GM23338 (cell line): ENCODE measurements around the gene PDE7B. TPM values are rescaled to one million over a fixed set of nuclear protein-coding genes. Genes with fewer than 3 reads are reported as not detected.

Source experiments
- ATAC-seq: fragments of 200-7000 bp; cut with Tn5 transposase; 3 replicates; pipeline ENCODE4 v1.9.1; 2020
- DNase-seq: peaks from one replicate; pipeline ENCODE4 v3.0.0-alpha.2; 2015; ENCODE audit warnings: low spot score
- H2AFZ ChIP-seq: fragments of 200-600 bp; sonication (generic); 2 replicates; pipeline ENCODE4 v1.8.0; 2016; ENCODE audit warnings: antibody characterized with exemption, mild to moderate bottlenecking, moderate library complexity
- H3F3A ChIP-seq: fragments of 200-600 bp; sonication (generic); replicated peaks from 2 replicates; pipeline ENCODE4 v1.8.0; 2017; ENCODE audit warnings: antibody characterized with exemption, mixed run types, low read depth
- H3K27ac ChIP-seq: fragments of 200-600 bp; sonication (generic); 2 replicates; pipeline ENCODE4 v1.6.1; 2016; ENCODE audit warnings: low read depth
- H3K27me3 ChIP-seq: fragments of 200-600 bp; sonication (generic); 2 replicates; pipeline ENCODE4 v1.8.0; 2016; ENCODE audit warnings: mild to moderate bottlenecking, mixed run types, moderate library complexity; ENCODE audit not compliant: insufficient read depth
- H3K36me3 ChIP-seq: fragments of 200-600 bp; sonication (generic); 2 replicates; pipeline ENCODE4 v1.8.0; 2016; ENCODE audit warnings: mild to moderate bottlenecking; ENCODE audit not compliant: insufficient read depth
- H3K4me1 ChIP-seq: fragments of 200-600 bp; sonication (generic); 2 replicates; pipeline ENCODE4 v1.8.0; 2016; ENCODE audit warnings: mild to moderate bottlenecking, moderate library complexity; ENCODE audit not compliant: insufficient read depth
- H3K4me2 ChIP-seq: fragments of 200-600 bp; sonication (generic); 2 replicates; pipeline ENCODE4 v1.7.1; 2017; ENCODE audit warnings: mixed run types
- H3K4me3 ChIP-seq: fragments of 200-600 bp; sonication (generic); 2 replicates; pipeline ENCODE4 v1.6.1; 2016; ENCODE audit warnings: mixed run types
- H3K79me2 ChIP-seq: fragments of 200-600 bp; sonication (generic); replicated peaks from 2 replicates; pipeline ENCODE4 v1.8.0; 2017; ENCODE audit warnings: mild to moderate bottlenecking; ENCODE audit not compliant: insufficient read depth
- H3K9me2 ChIP-seq: fragments of 200-600 bp; sonication (generic); 2 replicates; pipeline ENCODE4 v1.8.0; 2017; ENCODE audit not compliant: insufficient read depth
- H4K20me1 ChIP-seq: fragments of 200-600 bp; sonication (generic); replicated peaks from 2 replicates; pipeline ENCODE4 v1.8.0; 2017; ENCODE audit warnings: mild to moderate bottlenecking; ENCODE audit not compliant: insufficient read depth
- H3K27ac Mint-ChIP-seq: 2 replicates; pipeline ENCODE4 v1.8.0; 2020; ENCODE audit warnings: inconsistent platforms, mild to moderate bottlenecking, moderate library complexity, mixed read lengths
- H3K27me3 Mint-ChIP-seq: 3 replicates; pipeline ENCODE4 v1.8.0; 2022; ENCODE audit warnings: low read depth, mild to moderate bottlenecking, moderate library complexity, mixed read lengths, inconsistent platforms; ENCODE audit not compliant: insufficient read depth, poor library complexity
- H3K36me3 Mint-ChIP-seq: 3 replicates; pipeline ENCODE4 v1.8.0; 2021; ENCODE audit warnings: low read depth, mild to moderate bottlenecking, inconsistent platforms, moderate library complexity, mixed read lengths
- H3K4me1 Mint-ChIP-seq: 3 replicates; pipeline ENCODE4 v1.8.0; 2020; ENCODE audit warnings: mild to moderate bottlenecking, inconsistent platforms, mixed read lengths
- H3K4me3 Mint-ChIP-seq: 3 replicates; pipeline ENCODE4 v1.8.0; 2021; ENCODE audit warnings: moderate library complexity, mild to moderate bottlenecking, inconsistent platforms, mixed read lengths
- H3K9me3 Mint-ChIP-seq: 3 replicates; pipeline ENCODE4 v1.8.0; 2020; ENCODE audit warnings: moderate library complexity, mild to moderate bottlenecking, inconsistent platforms, mixed read lengths
- CREB1 ChIP-seq: fragments of 250-450 bp; sonication (Bioruptor Pico); IDR thresholded peaks from 2 replicates; pipeline ENCODE4 v1.5.0; 2020; ENCODE audit warnings: low read depth, mild to moderate bottlenecking, moderate library complexity
- CTCF ChIP-seq, 2 experiments: fragments of 200-600 bp in 1 of 2; sonication (generic) in 1 of 2; conservative IDR thresholded peaks; 2 replicates each; pipeline versions ENCODE4 v1.5.1 to v1.6.1; 2016 to 2017; ENCODE audit warnings: antibody characterized with exemption in 2 of 2, low read depth in 2 of 2, mild to moderate bottlenecking in 2 of 2, moderate library complexity in 1 of 2
- EZH2 ChIP-seq: fragments of 200-600 bp; sonication (generic); IDR thresholded peaks from one replicate; pipeline ENCODE4 v1.8.0; 2017; ENCODE audit warnings: antibody characterized with exemption, mild to moderate bottlenecking, low read depth; ENCODE audit not compliant: unreplicated experiment
- EZH2phosphoT487 ChIP-seq: fragments of 200-600 bp; sonication (generic); IDR thresholded peaks from one replicate; pipeline ENCODE4 v1.8.1; 2018; ENCODE audit warnings: antibody characterized with exemption; ENCODE audit not compliant: unreplicated experiment
- NANOG ChIP-seq: IDR thresholded peaks from 2 replicates; pipeline ENCODE4 v1.6.1; 2016; ENCODE audit warnings: antibody characterized with exemption, borderline replicate concordance
- ZNF114 ChIP-seq: fragments of 250-450 bp; sonication (Bioruptor Pico); IDR thresholded peaks from 2 replicates; pipeline ENCODE4 v1.5.0; 2020; ENCODE audit warnings: mild to moderate bottlenecking, moderate library complexity
- ZNF331 ChIP-seq: fragments of 250-450 bp; sonication (Bioruptor Pico); IDR thresholded peaks from 2 replicates; pipeline ENCODE4 v1.5.0; 2020; ENCODE audit warnings: low read depth, mild to moderate bottlenecking, moderate library complexity
- polyA plus RNA-seq: library from polyadenylated mRNA; unstranded; fragments of >200 nt; fragmentation: Nextera tagmentation; extraction: Ambion mirVana; gene quantifications from 2 replicates; pipeline ENCODE4 v1.2.1, GENCODE V29; 2016
- total RNA-seq: library from RNA; depleted of rRNA; stranded (reverse); fragments of >200 nt; shearing (Covaris generic); gene quantifications from 2 replicates; pipeline ENCODE4 v1.2.3, GENCODE V29; 2014
- TF ChIP-seq, protein P1 (sequence below): IDR thresholded peaks from 2 replicates; pipeline ENCODE4 v1.6.1; 2016; ENCODE audit warnings: antibody characterized with exemption
- TF ChIP-seq, protein P2 (sequence below): IDR thresholded peaks from one replicate; pipeline ENCODE4 v1.6.1; 2018; ENCODE audit warnings: antibody characterized with exemption; ENCODE audit not compliant: unreplicated experiment

PDE7B gene
- total and polyA plus RNA-seq, 2 experiments from 2014 or later = 0.07 TPM; not detected in 1

DNA sequence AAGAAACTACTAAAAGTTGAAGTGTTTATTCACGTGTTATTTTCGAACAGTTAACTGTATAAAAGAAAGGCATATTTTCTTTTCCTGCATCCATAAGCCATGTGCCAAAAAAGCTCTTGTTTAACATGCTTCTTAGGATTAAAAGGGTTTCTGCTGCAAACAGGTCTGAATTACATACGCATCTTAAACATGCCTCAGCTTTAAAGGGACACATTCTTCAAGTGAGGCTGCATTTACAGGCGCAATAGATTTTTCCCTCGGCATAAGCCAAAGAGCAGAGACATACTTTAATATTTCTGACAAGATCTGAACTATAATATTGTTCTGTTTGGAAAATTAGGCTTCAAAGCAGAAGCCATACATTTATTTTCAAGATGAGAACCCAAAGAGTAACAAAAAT lies 39.4 kb downstream of the PDE7B start (continued):
- TF ChIP-seq CTCF (conservative IDR thresholded peaks at IDR 0.05; ENCODE audit: low read depth in 2 of 2) (no peak), ZNF331 (CRISPR knock-in tag) (no peak), EZH2 (no peak), CREB1 (CRISPR knock-in tag) (no peak), NANOG (no peak), EZH2phosphoT487 (no peak), ZNF114 (no peak)
- TF ChIP-seq, protein P1, sequence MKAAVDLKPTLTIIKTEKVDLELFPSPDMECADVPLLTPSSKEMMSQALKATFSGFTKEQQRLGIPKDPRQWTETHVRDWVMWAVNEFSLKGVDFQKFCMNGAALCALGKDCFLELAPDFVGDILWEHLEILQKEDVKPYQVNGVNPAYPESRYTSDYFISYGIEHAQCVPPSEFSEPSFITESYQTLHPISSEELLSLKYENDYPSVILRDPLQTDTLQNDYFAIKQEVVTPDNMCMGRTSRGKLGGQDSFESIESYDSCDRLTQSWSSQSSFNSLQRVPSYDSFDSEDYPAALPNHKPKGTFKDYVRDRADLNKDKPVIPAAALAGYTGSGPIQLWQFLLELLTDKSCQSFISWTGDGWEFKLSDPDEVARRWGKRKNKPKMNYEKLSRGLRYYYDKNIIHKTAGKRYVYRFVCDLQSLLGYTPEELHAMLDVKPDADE = no peak
- TF ChIP-seq, protein P2, sequence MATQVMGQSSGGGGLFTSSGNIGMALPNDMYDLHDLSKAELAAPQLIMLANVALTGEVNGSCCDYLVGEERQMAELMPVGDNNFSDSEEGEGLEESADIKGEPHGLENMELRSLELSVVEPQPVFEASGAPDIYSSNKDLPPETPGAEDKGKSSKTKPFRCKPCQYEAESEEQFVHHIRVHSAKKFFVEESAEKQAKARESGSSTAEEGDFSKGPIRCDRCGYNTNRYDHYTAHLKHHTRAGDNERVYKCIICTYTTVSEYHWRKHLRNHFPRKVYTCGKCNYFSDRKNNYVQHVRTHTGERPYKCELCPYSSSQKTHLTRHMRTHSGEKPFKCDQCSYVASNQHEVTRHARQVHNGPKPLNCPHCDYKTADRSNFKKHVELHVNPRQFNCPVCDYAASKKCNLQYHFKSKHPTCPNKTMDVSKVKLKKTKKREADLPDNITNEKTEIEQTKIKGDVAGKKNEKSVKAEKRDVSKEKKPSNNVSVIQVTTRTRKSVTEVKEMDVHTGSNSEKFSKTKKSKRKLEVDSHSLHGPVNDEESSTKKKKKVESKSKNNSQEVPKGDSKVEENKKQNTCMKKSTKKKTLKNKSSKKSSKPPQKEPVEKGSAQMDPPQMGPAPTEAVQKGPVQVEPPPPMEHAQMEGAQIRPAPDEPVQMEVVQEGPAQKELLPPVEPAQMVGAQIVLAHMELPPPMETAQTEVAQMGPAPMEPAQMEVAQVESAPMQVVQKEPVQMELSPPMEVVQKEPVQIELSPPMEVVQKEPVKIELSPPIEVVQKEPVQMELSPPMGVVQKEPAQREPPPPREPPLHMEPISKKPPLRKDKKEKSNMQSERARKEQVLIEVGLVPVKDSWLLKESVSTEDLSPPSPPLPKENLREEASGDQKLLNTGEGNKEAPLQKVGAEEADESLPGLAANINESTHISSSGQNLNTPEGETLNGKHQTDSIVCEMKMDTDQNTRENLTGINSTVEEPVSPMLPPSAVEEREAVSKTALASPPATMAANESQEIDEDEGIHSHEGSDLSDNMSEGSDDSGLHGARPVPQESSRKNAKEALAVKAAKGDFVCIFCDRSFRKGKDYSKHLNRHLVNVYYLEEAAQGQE = no peak

DNA sequence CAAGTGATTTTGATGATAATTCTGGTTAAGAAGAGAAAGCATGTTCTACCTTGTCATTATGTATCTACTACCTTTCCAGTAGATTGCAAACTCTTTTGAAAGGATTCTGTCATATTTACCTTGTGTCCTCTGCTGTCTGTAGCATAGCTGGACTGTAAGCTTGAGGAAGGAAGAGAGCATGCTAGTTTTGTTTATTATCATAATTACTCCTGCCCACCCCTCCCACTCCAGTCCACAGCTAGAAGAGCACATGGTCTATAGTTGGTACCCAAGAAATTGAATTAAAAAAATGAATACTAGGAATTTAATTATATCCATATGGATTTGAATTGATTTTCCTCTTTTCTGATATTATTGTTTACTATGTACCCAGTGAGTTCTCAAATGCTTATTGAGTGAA lies 40.2 kb downstream of the PDE7B start:
- Histone ChIP-seq H2AFZ (no peak overlapping the region), H3K79me2 (no peaks in the 10 kb centered on the region), H3K27me3 (no peaks in the 10 kb centered on the region), H3K36me3 (no peaks in the 10 kb centered on the region), H4K20me1 (no peaks in the 10 kb centered on the region), H3K9me2 (no peaks in the 10 kb centered on the region; the same call in 1 of the 2 replicates), H3K27ac (no peak overlapping the region), H3K4me2 (no peak overlapping the region), H3K4me3 (no peak overlapping the region), H3K4me1 (no peaks in the 10 kb centered on the region), H3F3A (no peaks in the 10 kb centered on the region)
- Mint-ChIP-seq H3K9me3 (no peaks in the 10 kb centered on the region), H3K4me3 (no peak overlapping the region), H3K36me3 (no peaks in the 10 kb centered on the region), H3K27me3 (no peaks in the 10 kb centered on the region), H3K4me1 (no peaks in the 10 kb centered on the region), H3K27ac (no peak overlapping the region)
- DNase-seq = no peak
- ATAC-seq = no peak
- TF ChIP-seq, protein P2 = no peak
- no peak for TF ChIP-seq CREB1 (CRISPR knock-in tag)
- no peak for TF ChIP-seq EZH2phosphoT487
